ENCODE data around the gene CYTH1.
"Not testable (repeated sequence)": the region's sequence is repeated elsewhere in the genome, so short reads cannot be mapped to it uniquely, and the experiment has no call there.

The CYTH1 gene

GRCh38 chr17:78759203-78759968, 22.7 kb downstream of the CYTH1 start:
- peak; percentile 79 to 93 (median 89) for DNase-seq

GRCh38 chr17:78753316-78754250, 28.5 kb downstream of the CYTH1 start:
- DNase-seq: peak in 5 of 6 experiments; percentile 19 to 66 (median 44)

GRCh38 chr17:78751447-78752161, 30.5 kb downstream of the CYTH1 start:
- DNase-seq: no peak

- DNase-seq: not testable (repeated sequence)
Measured at GRCh38 chr17:78751000-78751399, 31.1 kb downstream of the CYTH1 start.

GRCh38 chr17:78748730-78749317, 33.2 kb downstream of the CYTH1 start:
- peak; percentile 53 to 90 (median 77) for DNase-seq

- DNase-seq: peak in 1 of 6 experiments; percentile 45
Measured at GRCh38 chr17:78748048-78748729, 33.9 kb downstream of the CYTH1 start.

GRCh38 chr17:78747488-78747887, 34.6 kb downstream of the CYTH1 start:
- no peak for DNase-seq

GRCh38 chr17:78746949-78747269, 35.2 kb downstream of the CYTH1 start:
- DNase-seq: no peak

GRCh38 chr17:78746263-78746948, 35.7 kb downstream of the CYTH1 start:
- no peak for DNase-seq

- peak in 5 of 6 experiments; percentile 16 to 68 (median 33) for DNase-seq
Measured at GRCh38 chr17:78745407-78746088, 36.5 kb downstream of the CYTH1 start.

- no peak for DNase-seq
Measured at GRCh38 chr17:78742901-78743300, 39.2 kb downstream of the CYTH1 start.

GRCh38 chr17:78741644-78742284, 40.3 kb downstream of the CYTH1 start:
- no peak for DNase-seq

GRCh38 chr17:78739331-78739931, 42.6 kb downstream of the CYTH1 start:
- DNase-seq: no peak

- no peak for DNase-seq
Measured at GRCh38 chr17:78738698-78739097, 43.4 kb downstream of the CYTH1 start.

GRCh38 chr17:78738278-78738677, 43.8 kb downstream of the CYTH1 start:
- DNase-seq: no peak

- no peak for DNase-seq
Measured at GRCh38 chr17:78737332-78737731, 44.7 kb downstream of the CYTH1 start.

GRCh38 chr17:78736526-78737079, 45.5 kb downstream of the CYTH1 start:
- peak; percentile 60 to 76 (median 71) for DNase-seq

- peak in 3 of 6 experiments; percentile 58 to 67 (median 59) for DNase-seq
Measured at GRCh38 chr17:78735832-78736525, 46.1 kb downstream of the CYTH1 start.
